Fibroblast of lung (primary cell): Measurements from ENCODE around the gene CCNO. TPM values are rescaled to one million over a fixed set of nuclear protein-coding genes. Genes with fewer than 3 reads are reported as not detected.

Source experiments
- DNase-seq, 2 donors: peaks; one replicate each; pipeline versions ENCODE4 v3.0.0 to v3.0.0-alpha.2; 2010; ENCODE audit warnings: low read depth in 2 of 2
- H2AFZ ChIP-seq: 2 replicates; pipeline ENCODE4 v1.5.1; 2012; ENCODE audit warnings: low read length, control low read depth, inconsistent platforms
- H3K27ac ChIP-seq: 2 replicates; pipeline ENCODE4 v1.5.1; 2011; ENCODE audit warnings: low read length, control low read depth; ENCODE audit not compliant: insufficient read depth
- H3K27me3 ChIP-seq: 2 replicates; pipeline ENCODE4 v1.5.1; 2011; ENCODE audit warnings: mild to moderate bottlenecking, low read length; ENCODE audit not compliant: control insufficient read depth, insufficient read depth
- H3K36me3 ChIP-seq: 2 replicates; pipeline ENCODE4 v1.5.1; 2011; ENCODE audit warnings: low read length; ENCODE audit not compliant: control insufficient read depth, insufficient read depth
- H3K4me1 ChIP-seq: 2 replicates; pipeline ENCODE4 v1.5.1; 2011; ENCODE audit warnings: low read length; ENCODE audit not compliant: control insufficient read depth, insufficient read depth; ENCODE audit errors: extremely low read depth
- H3K4me2 ChIP-seq: 2 replicates; pipeline ENCODE4 v1.5.1; 2011; ENCODE audit warnings: low read length, control low read depth; ENCODE audit not compliant: insufficient read depth; ENCODE audit errors: extremely low read depth
- H3K4me3 ChIP-seq, 4 experiments: fragments of 200-600 bp in 1 of 4; sonication (generic) in 1 of 4; replicated peaks in 1 of 4; 2 replicates each; pipeline ENCODE4 v1.5.1; 2011 to 2016; ENCODE audit warnings: low read length in 4 of 4, low read depth in 3 of 4, mild to moderate bottlenecking in 3 of 4, control low read depth in 2 of 4, inconsistent platforms in 1 of 4, mixed read lengths in 1 of 4; ENCODE audit not compliant: insufficient read depth in 1 of 4; ENCODE audit errors: control extremely low read depth in 1 of 4
- H3K79me2 ChIP-seq: 2 replicates; pipeline ENCODE4 v1.5.1; 2012; ENCODE audit warnings: mild to moderate bottlenecking, low read length, inconsistent platforms; ENCODE audit not compliant: control insufficient read depth, insufficient read depth
- H3K9ac ChIP-seq: 2 replicates; pipeline ENCODE4 v1.5.1; 2011; ENCODE audit warnings: mild to moderate bottlenecking, low read length, control low read depth; ENCODE audit not compliant: insufficient read depth
- H3K9me3 ChIP-seq: 2 replicates; pipeline ENCODE4 v1.5.1; 2012; ENCODE audit warnings: low read depth, low read length; ENCODE audit not compliant: control insufficient read depth, insufficient read depth
- H4K20me1 ChIP-seq: 2 replicates; pipeline ENCODE4 v1.5.1; 2011; ENCODE audit warnings: low read length; ENCODE audit not compliant: control insufficient read depth, insufficient read depth; ENCODE audit errors: extremely low read depth
- EZH2 ChIP-seq: IDR thresholded peaks from 2 replicates; pipeline ENCODE4 v1.5.1; 2012; ENCODE audit warnings: low read length, control low read depth, mild to moderate bottlenecking; ENCODE audit errors: missing control alignments
- polyA plus RNA-seq, 2 donors: library from polyadenylated mRNA; depleted of rRNA in 1 of 2; stranded (reverse) in 1 of 2; unstranded in 1 of 2; fragments of >200 nt; gene quantifications; 2 replicates each; pipeline ENCODE4 v1.2.1, GENCODE V29; 2011 to 2012; ENCODE audit warnings: missing spikeins in 1 of 2
- total RNA-seq: library from RNA; depleted of rRNA; stranded (reverse); fragments of >200 nt; gene quantifications from 2 replicates; pipeline ENCODE4 v1.2.1, GENCODE V29; 2014
- TF ChIP-seq, protein P1 (sequence below), 2 donors: IDR thresholded peaks in 1 of 2; conservative IDR thresholded peaks in 1 of 2; 1 replicate in 1 of 2; 2 replicates in 1 of 2; pipeline ENCODE4 v1.5.1; 2011 to 2012; ENCODE audit warnings: low read length in 2 of 2, control low read depth in 1 of 2, inconsistent platforms in 1 of 2, low read depth in 1 of 2, mild to moderate bottlenecking in 1 of 2

CCNO gene
- total and polyA plus RNA-seq, 2 donors (not counting 1 experiment from before 2014, with no cell fraction given): 0.03 TPM; not detected in 1

DNA sequence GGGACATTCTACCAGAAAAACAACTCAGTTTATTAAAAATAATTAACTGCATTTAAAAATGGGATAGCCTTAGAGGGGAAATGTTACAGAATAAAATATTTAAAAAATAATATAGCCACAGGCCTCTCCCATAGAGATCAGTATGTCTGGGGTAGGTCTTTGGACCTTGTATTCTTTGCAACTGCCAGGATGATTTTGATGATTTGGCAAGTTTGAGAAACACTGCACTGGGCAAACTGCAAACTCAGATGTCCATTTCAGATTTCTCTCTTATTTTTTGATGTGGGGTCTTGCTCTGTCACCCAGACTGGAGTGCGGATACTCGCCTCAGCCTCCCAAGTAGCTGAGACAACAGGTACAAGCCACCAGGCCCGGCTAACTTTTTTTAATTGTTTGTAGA is 24.9 kb upstream of the CCNO start:
- Histone ChIP-seq H3K36me3 (peaks cover 6% of the 10 kb centered on the region), H3K79me2 (no peaks in the 10 kb centered on the region), H3K9me3 (no peaks in the 10 kb centered on the region), H4K20me1 (no peaks in the 10 kb centered on the region), H2AFZ (no peak overlapping the region), H3K4me3 (no peak overlapping the region), H3K4me2 (no peak overlapping the region), H3K27me3 (no peaks in the 10 kb centered on the region), H3K27ac (no peak overlapping the region), H3K9ac (no peak overlapping the region), H3K4me1 (no peaks in the 10 kb centered on the region)
- TF ChIP-seq, protein P1, sequence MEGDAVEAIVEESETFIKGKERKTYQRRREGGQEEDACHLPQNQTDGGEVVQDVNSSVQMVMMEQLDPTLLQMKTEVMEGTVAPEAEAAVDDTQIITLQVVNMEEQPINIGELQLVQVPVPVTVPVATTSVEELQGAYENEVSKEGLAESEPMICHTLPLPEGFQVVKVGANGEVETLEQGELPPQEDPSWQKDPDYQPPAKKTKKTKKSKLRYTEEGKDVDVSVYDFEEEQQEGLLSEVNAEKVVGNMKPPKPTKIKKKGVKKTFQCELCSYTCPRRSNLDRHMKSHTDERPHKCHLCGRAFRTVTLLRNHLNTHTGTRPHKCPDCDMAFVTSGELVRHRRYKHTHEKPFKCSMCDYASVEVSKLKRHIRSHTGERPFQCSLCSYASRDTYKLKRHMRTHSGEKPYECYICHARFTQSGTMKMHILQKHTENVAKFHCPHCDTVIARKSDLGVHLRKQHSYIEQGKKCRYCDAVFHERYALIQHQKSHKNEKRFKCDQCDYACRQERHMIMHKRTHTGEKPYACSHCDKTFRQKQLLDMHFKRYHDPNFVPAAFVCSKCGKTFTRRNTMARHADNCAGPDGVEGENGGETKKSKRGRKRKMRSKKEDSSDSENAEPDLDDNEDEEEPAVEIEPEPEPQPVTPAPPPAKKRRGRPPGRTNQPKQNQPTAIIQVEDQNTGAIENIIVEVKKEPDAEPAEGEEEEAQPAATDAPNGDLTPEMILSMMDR (conservative IDR thresholded peaks at IDR 0.05 in 1 of 2, IDR thresholded peaks at IDR 0.05 in 1 of 2; ENCODE audit: low read depth in 1 of 2, low read length in 2 of 2): no peak
- no peak for TF ChIP-seq EZH2
- DNase-seq: no peak

- no peaks in the 10 kb centered on the region for H3K9me3 ChIP-seq
- no peak for DNase-seq
- peaks cover 3% of the 10 kb centered on the region for H3K36me3 ChIP-seq
- H3K27me3 ChIP-seq: no peaks in the 10 kb centered on the region
- no peak overlapping the region for H3K27ac ChIP-seq
- H3K4me2 ChIP-seq: no peak overlapping the region
- TF ChIP-seq EZH2: no peak
- TF ChIP-seq, protein P1 (conservative IDR thresholded peaks at IDR 0.05 in 1 of 2, IDR thresholded peaks at IDR 0.05 in 1 of 2; ENCODE audit: low read depth in 1 of 2, low read length in 2 of 2): no peak
- H3K79me2 ChIP-seq: no peaks in the 10 kb centered on the region
- no peak overlapping the region for H3K4me3 ChIP-seq
- H3K9ac ChIP-seq: no peak overlapping the region
- H4K20me1 ChIP-seq: no peaks in the 10 kb centered on the region
- no peak overlapping the region for H2AFZ ChIP-seq
- H3K4me1 ChIP-seq: no peaks in the 10 kb centered on the region
Observed at GRCh38 chr5:55254802-55255201, 21.4 kb upstream of the CCNO start.

DNA sequence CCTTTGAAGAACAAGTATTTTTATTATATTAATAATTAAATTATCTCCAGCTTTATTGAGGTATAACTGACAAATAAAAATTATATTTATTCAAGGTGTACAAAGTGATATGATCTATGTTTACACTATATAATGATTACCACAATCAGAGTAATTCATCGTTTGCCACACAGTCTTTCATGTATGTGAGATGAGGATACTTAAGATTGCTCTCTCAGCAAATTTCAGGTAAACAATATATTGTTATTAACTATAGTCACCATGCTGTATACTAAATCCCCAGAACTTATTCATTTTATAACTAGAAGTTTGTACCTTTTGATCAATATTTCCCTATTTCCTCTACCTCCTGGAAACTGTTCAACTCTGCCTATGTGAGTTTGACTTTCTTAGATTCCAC is 16.7 kb upstream of the CCNO start:
- Histone ChIP-seq H3K9me3 (no peaks in the 10 kb centered on the region), H2AFZ (no peak overlapping the region), H3K4me3 (no peak overlapping the region), H3K27me3 (no peaks in the 10 kb centered on the region), H3K4me1 (no peaks in the 10 kb centered on the region), H4K20me1 (no peaks in the 10 kb centered on the region), H3K36me3 (peaks cover under 1% of the 10 kb centered on the region), H3K27ac (no peak overlapping the region), H3K79me2 (no peaks in the 10 kb centered on the region), H3K9ac (no peak overlapping the region), H3K4me2 (no peak overlapping the region)
- TF ChIP-seq EZH2: no peak
- TF ChIP-seq, protein P1 (conservative IDR thresholded peaks at IDR 0.05 in 1 of 2, IDR thresholded peaks at IDR 0.05 in 1 of 2; ENCODE audit: low read depth in 1 of 2, low read length in 2 of 2): no peak
- no peak for DNase-seq
